HepG2 (cell line): ENCODE results near the gene INO80E. TPM values are rescaled to one million over a fixed set of nuclear protein-coding genes. Genes with fewer than 3 reads are reported as not detected.

Experiments
- IKZF5 ChIP-seq: IDR thresholded peaks from 2 replicates; pipeline ENCODE4 v1.6.1; 2018; ENCODE audit warnings: missing genetic modification reagents, mild to moderate bottlenecking, missing compliant biosample characterization
- IRX3 ChIP-seq: sonication (generic); formaldehyde crosslinking; IDR thresholded peaks from 2 replicates; pipeline ENCODE4 v1.8.1; 2023; ENCODE audit warnings: mild to moderate bottlenecking, low read depth, missing genetic modification reagents, borderline replicate concordance
- KLF12 ChIP-seq: sonication (generic); formaldehyde crosslinking; IDR thresholded peaks from 2 replicates; pipeline ENCODE4 v1.4.0; 2020; ENCODE audit warnings: missing genetic modification reagents, borderline replicate concordance
- KLF16 ChIP-seq, 2 experiments: sonication (generic) in 1 of 2; formaldehyde crosslinking in 1 of 2; IDR thresholded peaks; 2 replicates each; pipeline versions ENCODE4 v1.6.1 to v1.8.0; 2016 to 2023; ENCODE audit warnings: missing genetic modification reagents in 2 of 2, missing compliant biosample characterization in 1 of 2
- MTF1 ChIP-seq: sonication (generic); formaldehyde crosslinking; IDR thresholded peaks from 2 replicates; pipeline ENCODE4 v1.5.0; 2020; ENCODE audit warnings: missing genetic modification reagents
- PCBP2 ChIP-seq: fragments of 200-400 bp; formaldehyde crosslinking; optimal IDR thresholded peaks from 2 replicates; pipeline ENCODE3; 2018; ENCODE audit warnings: low read length, low read depth; ENCODE audit not compliant: poor library complexity, severe bottlenecking
- RELA ChIP-seq: sonication (generic); formaldehyde crosslinking; IDR thresholded peaks from 2 replicates; pipeline ENCODE4 v1.4.0; 2020; ENCODE audit warnings: missing genetic modification reagents
- SNAPC2 ChIP-seq: sonication (generic); formaldehyde crosslinking; IDR thresholded peaks from 2 replicates; pipeline ENCODE4 v1.8.1; 2022; ENCODE audit warnings: mild to moderate bottlenecking, missing genetic modification reagents
- TAF15 ChIP-seq: fragments of 200-400 bp; formaldehyde crosslinking; IDR thresholded peaks from one replicate; pipeline ENCODE4 v1.6.1; 2018; ENCODE audit warnings: mild to moderate bottlenecking, low read depth, low read length; ENCODE audit not compliant: poor library complexity, severe bottlenecking
- ZBTB21 ChIP-seq: sonication (generic); formaldehyde crosslinking; IDR thresholded peaks from 2 replicates; pipeline ENCODE4 v1.4.0; 2020; ENCODE audit warnings: missing genetic modification reagents
- ZBTB40 ChIP-seq, 2 experiments: fragments of 450-650 bp in 1 of 2; sonication (generic) in 1 of 2; formaldehyde crosslinking in 1 of 2; IDR thresholded peaks; 2 replicates each; pipeline versions ENCODE4 v1.6.1 to v1.8.0; 2016 to 2022; ENCODE audit warnings: antibody characterized with exemption in 1 of 2, mild to moderate bottlenecking in 1 of 2, missing genetic modification reagents in 1 of 2
- ZNF652 ChIP-seq: IDR thresholded peaks from 2 replicates; pipeline ENCODE4 v1.6.1; 2016; ENCODE audit warnings: low read depth, borderline replicate concordance
- ZNF674 ChIP-seq: sonication (generic); formaldehyde crosslinking; IDR thresholded peaks from 2 replicates; pipeline ENCODE4 v1.5.0; 2020; ENCODE audit warnings: low read depth, mild to moderate bottlenecking, missing genetic modification reagents
- polyA plus RNA-seq, 8 experiments: library from polyadenylated mRNA; depleted of rRNA in 3 of 8; stranded (reverse) in 7 of 8; unstranded in 1 of 8; fragments of >200 nt; fragmentation: Illumina TruSeq in 4 of 8; extraction: Trizol in 4 of 8; gene quantifications; 2 replicates each; pipeline versions ENCODE4 v1.2.1 to v1.2.3, GENCODE V29; 2011 to 2016; ENCODE audit warnings: low read depth in 4 of 8, missing spikeins in 1 of 8, mixed read lengths in 1 of 8; ENCODE audit not compliant: insufficient read depth in 1 of 8
- total RNA-seq, 5 experiments: library from RNA; depleted of rRNA; stranded (reverse); fragments of >200 nt; fragmentation: Illumina TruSeq; extraction: Trizol; gene quantifications; 2 replicates each; pipeline ENCODE4 v1.2.3, GENCODE V29; 2016; ENCODE audit warnings: low read depth in 1 of 5
- TF ChIP-seq, protein P1 (sequence below): sonication (generic); formaldehyde crosslinking; IDR thresholded peaks from 2 replicates; pipeline ENCODE4 v1.4.0; 2020; ENCODE audit warnings: mild to moderate bottlenecking, missing genetic modification reagents
- TF ChIP-seq, protein P2 (sequence below): IDR thresholded peaks from 2 replicates; pipeline ENCODE4 v1.6.1; 2018; ENCODE audit warnings: missing genetic modification reagents

INO80E gene
- total and polyA plus RNA-seq, 2 of the 13 experiments (the other 11 are each of a cell fraction or from before 2014, with no cell fraction given): 25.8 to 45.6 TPM

DNA sequence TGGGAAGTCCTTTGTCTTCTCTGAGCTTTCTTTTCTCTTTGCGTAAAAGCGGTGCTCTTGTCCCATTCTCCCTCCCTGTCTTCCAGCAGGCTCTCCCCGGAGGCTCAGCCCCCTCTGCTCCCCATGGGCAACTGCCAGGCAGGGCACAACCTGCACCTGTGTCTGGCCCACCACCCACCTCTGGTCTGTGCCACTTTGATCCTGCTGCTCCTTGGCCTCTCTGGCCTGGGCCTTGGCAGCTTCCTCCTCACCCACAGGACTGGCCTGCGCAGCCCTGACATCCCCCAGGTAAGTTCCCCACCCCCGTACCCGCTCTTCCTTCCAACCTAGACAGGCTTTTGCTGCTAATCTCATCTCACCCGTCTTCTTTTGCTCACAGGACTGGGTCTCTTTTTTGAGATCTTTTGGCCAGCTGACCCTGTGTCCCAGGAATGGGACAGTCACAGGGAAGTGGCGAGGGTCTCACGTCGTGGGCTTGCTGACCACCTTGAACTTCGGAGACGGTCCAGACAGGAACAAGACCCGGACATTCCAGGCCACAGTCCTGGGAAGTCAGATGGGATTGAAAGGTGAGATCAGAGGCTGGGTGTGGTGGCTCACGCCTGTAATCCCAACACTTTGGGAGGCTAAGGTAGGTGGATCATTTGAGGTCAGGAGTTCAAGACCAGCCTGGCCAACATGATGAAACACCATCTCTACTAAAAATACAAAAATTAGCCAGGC is 32.9 kb upstream of the INO80E start (continued):
- TF ChIP-seq ZBTB40 (IDR thresholded peaks at IDR 0.05) (no peak), ZBTB40 (CRISPR knock-in tag; IDR thresholded peaks at IDR 0.05) (no peak), ZNF674 (no peak), ZNF652 (CRISPR knock-in tag) (no peak), SNAPC2 (CRISPR knock-in tag) (no peak), ZBTB21 (no peak), KLF12 (CRISPR knock-in tag) (no peak), IKZF5 (no peak), MTF1 (CRISPR knock-in tag) (no peak), KLF16 (CRISPR knock-in tag; IDR thresholded peaks at IDR 0.05) (no peak), IRX3 (CRISPR knock-in tag) (no peak), RELA (CRISPR knock-in tag) (no peak), TAF15 (no peak), PCBP2 (no peak)
- TF ChIP-seq, protein P1, sequence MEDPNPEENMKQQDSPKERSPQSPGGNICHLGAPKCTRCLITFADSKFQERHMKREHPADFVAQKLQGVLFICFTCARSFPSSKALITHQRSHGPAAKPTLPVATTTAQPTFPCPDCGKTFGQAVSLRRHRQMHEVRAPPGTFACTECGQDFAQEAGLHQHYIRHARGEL (CRISPR knock-in tag): no peak
- TF ChIP-seq, protein P2, sequence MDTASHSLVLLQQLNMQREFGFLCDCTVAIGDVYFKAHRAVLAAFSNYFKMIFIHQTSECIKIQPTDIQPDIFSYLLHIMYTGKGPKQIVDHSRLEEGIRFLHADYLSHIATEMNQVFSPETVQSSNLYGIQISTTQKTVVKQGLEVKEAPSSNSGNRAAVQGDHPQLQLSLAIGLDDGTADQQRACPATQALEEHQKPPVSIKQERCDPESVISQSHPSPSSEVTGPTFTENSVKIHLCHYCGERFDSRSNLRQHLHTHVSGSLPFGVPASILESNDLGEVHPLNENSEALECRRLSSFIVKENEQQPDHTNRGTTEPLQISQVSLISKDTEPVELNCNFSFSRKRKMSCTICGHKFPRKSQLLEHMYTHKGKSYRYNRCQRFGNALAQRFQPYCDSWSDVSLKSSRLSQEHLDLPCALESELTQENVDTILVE (CRISPR knock-in tag): no peak
